Gastrocnemius medialis (tissue), 4 donors: ENCODE data around the gene ARHGAP30. TPM values are rescaled to one million over a fixed set of nuclear protein-coding genes. Genes with fewer than 3 reads are reported as not detected.

Experiments
- ATAC-seq, 2 donors: fragments of 150-250 bp; one replicate each; pipeline ENCODE4 v1.9.1; 2016
- DNase-seq, 2 donors: peaks; one replicate each; pipeline ENCODE4 v3.0.0-alpha.2; 2019
- H3K27ac ChIP-seq, 4 donors: fragments of 200-600 bp; sonication (generic); 1 replicate in 1 of 4; 2 replicates in 3 of 4; pipeline ENCODE4 v1.5.1; 2016 to 2018; ENCODE audit warnings: mild to moderate bottlenecking in 2 of 4, moderate library complexity in 1 of 4
- H3K27me3 ChIP-seq, 3 donors: fragments of 200-600 bp; sonication (generic) in 2 of 3; 1 replicate in 1 of 3; 2 replicates in 2 of 3; pipeline versions ENCODE4 v1.5.1 to v1.6.0; 2016 to 2019; ENCODE audit warnings: mild to moderate bottlenecking in 1 of 3, moderate library complexity in 1 of 3
- H3K36me3 ChIP-seq, 2 donors: fragments of 200-600 bp; sonication (generic) in 1 of 2; one replicate each; pipeline ENCODE4 v1.5.1; 2017 to 2018
- H3K4me1 ChIP-seq, 2 donors: fragments of 200-600 bp; sonication (generic) in 1 of 2; one replicate each; pipeline ENCODE4 v1.5.1; 2016 to 2017; ENCODE audit warnings: mild to moderate bottlenecking in 2 of 2
- H3K4me3 ChIP-seq, 4 donors: fragments of 200-600 bp; sonication (generic) in 3 of 4; 1 replicate in 1 of 4; 2 replicates in 3 of 4; pipeline ENCODE4 v1.5.1; 2016 to 2019; ENCODE audit warnings: mild to moderate bottlenecking in 2 of 4
- H3K9me3 ChIP-seq, 3 donors: fragments of 200-600 bp; sonication (generic) in 2 of 3; 1 replicate in 1 of 3; 2 replicates in 2 of 3; pipeline ENCODE4 v1.5.1; 2016 to 2019
- CTCF ChIP-seq, 5 experiments: fragments of 450-650 bp in 3 of 5; fragments of 200-600 bp in 2 of 5; sonication (generic) in 2 of 5; IDR thresholded peaks in 4 of 5; conservative IDR thresholded peaks in 1 of 5; 1 replicate in 4 of 5; 2 replicates in 1 of 5; pipeline ENCODE4 v1.5.1; 2016 to 2019; ENCODE audit warnings: antibody characterized with exemption in 5 of 5, mild to moderate bottlenecking in 3 of 5, moderate library complexity in 3 of 5
- POLR2A ChIP-seq, 2 donors: fragments of 450-650 bp; IDR thresholded peaks; one replicate each; pipeline ENCODE4 v1.6.1; 2017; ENCODE audit warnings: antibody characterized with exemption in 2 of 2, mild to moderate bottlenecking in 2 of 2, moderate library complexity in 2 of 2
- in situ Hi-C, 4 donors: fragments of 200-750 bp; cut with MboI; loops; one replicate each; pipeline versions ENCODE4 v1.15.0 to v1.8.0; 2017; ENCODE audit warnings: low sequenced_read_pairs in 4 of 4
- intact Hi-C: fragments of 100-400 bp; cut with DNase I; formaldehyde crosslinking; loops from one replicate; pipeline ENCODE4 v1.15.1; 2023; ENCODE audit warnings: low total_unique reads
- total RNA-seq, 4 donors: library from RNA; depleted of rRNA; stranded (reverse); fragments of >200 nt; gene quantifications; one replicate each; pipeline versions ENCODE4 v1.1.0 to v1.2.3, GENCODE V29; 2016

Gene ARHGAP30
- total RNA-seq, 4 donors from 2014 or later, result 0.61 to 1.6 (median 1.0) TPM

GRCh38 chr1:161045736-161046604 lies 23.7 kb downstream of the ARHGAP30 start, which contains the start of gene USF1:
Gene USF1, minus strand, starts transcription at chr1:161045977. Its CDS starts 2,702 bp downstream, at chr1:161043275.
- Histone ChIP-seq H3K9me3 (no peaks in the 10 kb centered on the region), H3K27ac (peak within 1 kb of the TSS; percentile 88 to 98 (median 94)), H3K4me3 (peak within 1 kb of the TSS; percentile 87 to 99 (median 90)), H3K27me3 (no peaks in the 10 kb centered on the region), H3K4me1 (peaks cover 17 to 21% of the 10 kb centered on the region in 2 donors), H3K36me3 (peaks cover 0 to 23% of the 10 kb centered on the region in 2 donors)
- peak; percentile 85 to 93 for DNase-seq
- TF ChIP-seq CTCF (IDR thresholded peaks at IDR 0.05 in 4 of 5, conservative IDR thresholded peaks at IDR 0.05 in 1 of 5) (no peak), POLR2A (IDR thresholded peaks at IDR 0.05) (peak in 1 of 2 donors; percentile 68)
- ATAC-seq, result peak; percentile 97
- in situ Hi-C loops, result loop anchor here in 1 of 4 donors (10.0 kb wide), 1 partner anchor 109 kb away; the partner anchor contains the start of genes UFC1 and USP21
- intact Hi-C loops, result loop anchor here (1.0 to 2.0 kb wide), 6 partner anchors 51 to 353 kb away; partner anchors contain the start of genes DEDD and USP21

GRCh38 chr1:161044908-161045735 lies 24.6 kb downstream of the ARHGAP30 start:
- no peaks in the 10 kb centered on the region for H3K27me3 ChIP-seq
- peak overlapping the region; percentile 87 to 99 (median 90) for H3K4me3 ChIP-seq
- H3K27ac ChIP-seq, result peak overlapping the region; percentile 88 to 98 (median 94)
- in situ Hi-C loops, result loop anchor here in 1 of 4 donors (10.0 kb wide), 1 partner anchor 110 kb away; the partner anchor contains the start of genes UFC1 and USP21
- intact Hi-C loops, result loop anchor here (1.0 to 2.0 kb wide), 3 partner anchors 52 to 354 kb away; partner anchors contain the start of gene DEDD
- DNase-seq (peak; percentile 58 to 71), ATAC-seq (peak; percentile 62 to 65)
- H3K36me3 ChIP-seq, result peaks cover 0 to 32% of the 10 kb centered on the region in 2 donors
- TF ChIP-seq CTCF (IDR thresholded peaks at IDR 0.05 in 4 of 5, conservative IDR thresholded peaks at IDR 0.05 in 1 of 5) (no peak), POLR2A (IDR thresholded peaks at IDR 0.05) (peak; percentile 5 to 64)
- no peaks in the 10 kb centered on the region for H3K9me3 ChIP-seq
- H3K4me1 ChIP-seq, result peaks cover 17 to 21% of the 10 kb centered on the region in 2 donors

- intact Hi-C loops (loop anchor here (2.0 kb wide), 1 partner anchor 52 kb away; no protein-coding TSS in a partner anchor), in situ Hi-C loops (loop anchor here in 1 of 4 donors (10.0 kb wide), 1 partner anchor 110 kb away; the partner anchor contains the start of genes UFC1 and USP21)
- Histone ChIP-seq H3K4me1 (peaks cover 17 to 21% of the 10 kb centered on the region in 2 donors), H3K27me3 (no peaks in the 10 kb centered on the region), H3K9me3 (no peaks in the 10 kb centered on the region), H3K36me3 (peaks cover 0 to 38% of the 10 kb centered on the region in 2 donors), H3K4me3 (peak overlapping the region; percentile 87 to 99 (median 90)), H3K27ac (peak overlapping the region; percentile 88 to 98 (median 94))
- no peak for DNase-seq
- TF ChIP-seq CTCF (IDR thresholded peaks at IDR 0.05 in 4 of 5, conservative IDR thresholded peaks at IDR 0.05 in 1 of 5) (no peak), POLR2A (IDR thresholded peaks at IDR 0.05) (no peak)
- no peak for ATAC-seq
Measured at GRCh38 chr1:161044535-161044907, 25.2 kb downstream of the ARHGAP30 start.

DNA sequence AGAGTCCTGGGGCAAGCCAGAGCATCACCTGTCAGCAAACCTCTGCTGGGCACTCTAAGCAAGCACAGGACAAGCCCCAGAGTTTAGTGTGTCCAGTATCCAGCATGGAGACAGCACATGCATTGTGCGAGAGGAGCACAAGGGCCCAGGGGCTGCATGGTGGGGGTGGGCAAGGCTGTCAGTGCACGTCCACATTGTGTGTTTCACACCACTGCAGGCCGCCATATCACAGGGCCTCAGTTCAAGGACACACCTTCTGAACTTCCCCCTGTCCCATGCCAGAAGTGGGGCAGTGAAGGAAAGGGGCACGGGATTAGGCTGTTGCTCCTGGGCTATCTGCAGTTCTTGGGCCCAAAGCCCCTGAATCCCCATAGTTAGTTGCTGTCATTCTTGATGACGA lies 30.1 kb downstream of the ARHGAP30 start:
- Histone ChIP-seq H3K9me3 (no peaks in the 10 kb centered on the region), H3K27ac (no peak overlapping the region), H3K27me3 (no peaks in the 10 kb centered on the region), H3K36me3 (peaks cover 0 to 47% of the 10 kb centered on the region in 2 donors), H3K4me1 (peaks cover 14% of the 10 kb centered on the region in 2 donors), H3K4me3 (no peak overlapping the region)
- intact Hi-C loops, result no loop called here
- TF ChIP-seq POLR2A (IDR thresholded peaks at IDR 0.05) (no peak), CTCF (IDR thresholded peaks at IDR 0.05 in 4 of 5, conservative IDR thresholded peaks at IDR 0.05 in 1 of 5) (no peak)
- in situ Hi-C loops, result no loop called here
- ATAC-seq (no peak), DNase-seq (no peak)
